Small intestine (tissue), 7 donors: ENCODE measurements around the gene ASMTL. TPM values are rescaled to one million over a fixed set of nuclear protein-coding genes. Genes with fewer than 3 reads are reported as not detected.

Experiments used
- DNase-seq, 2 donors: peaks; one replicate each; pipeline versions ENCODE4 v3.0.0 to v3.0.0-alpha.2; 2013
- FAIRE-seq: peaks from 2 replicates; lab custom pipeline; 2012; peaks lifted over from hg19 to GRCh38; lab: Jason Lieb, UNC
- H3K27ac ChIP-seq, 3 donors: one replicate each; pipeline ENCODE4 v1.5.1; 2013; ENCODE audit warnings: low read length in 2 of 3, mild to moderate bottlenecking in 2 of 3, control low read depth in 1 of 3, inconsistent platforms in 1 of 3, low read depth in 1 of 3, moderate library complexity in 1 of 3
- H3K27me3 ChIP-seq, 3 donors: one replicate each; pipeline ENCODE4 v1.6.1; 2013; ENCODE audit warnings: low read length in 3 of 3, inconsistent platforms in 1 of 3; ENCODE audit not compliant: control insufficient read depth in 3 of 3, insufficient read depth in 3 of 3
- H3K36me3 ChIP-seq, 3 donors: one replicate each; pipeline ENCODE4 v1.6.1; 2013; ENCODE audit warnings: low read length in 3 of 3, inconsistent platforms in 1 of 3, low read depth in 1 of 3, mild to moderate bottlenecking in 1 of 3, moderate library complexity in 1 of 3; ENCODE audit not compliant: control insufficient read depth in 3 of 3, insufficient read depth in 2 of 3
- H3K4me1 ChIP-seq, 3 donors: one replicate each; pipeline ENCODE4 v1.6.1; 2013; ENCODE audit warnings: low read length in 2 of 3, inconsistent platforms in 1 of 3, low read depth in 1 of 3, mild to moderate bottlenecking in 1 of 3, moderate library complexity in 1 of 3; ENCODE audit not compliant: control insufficient read depth in 3 of 3, insufficient read depth in 2 of 3
- H3K4me3 ChIP-seq, 3 donors: one replicate each; pipeline ENCODE4 v1.5.1; 2013; ENCODE audit warnings: low read length in 3 of 3, control low read depth in 1 of 3, inconsistent platforms in 1 of 3, low read depth in 1 of 3, mild to moderate bottlenecking in 1 of 3, moderate library complexity in 1 of 3
- H3K9me3 ChIP-seq, 2 donors: one replicate each; pipeline ENCODE4 v1.6.1; 2013; ENCODE audit warnings: low read depth in 1 of 2, low read length in 1 of 2; ENCODE audit not compliant: control insufficient read depth in 2 of 2, insufficient read depth in 1 of 2
- WGBS, 3 donors: extraction: QIAGEN DNeasy Blood & Tissue Kit; methylation state at CpG; one replicate each; pipeline ENCODE4 v1.1.7; 2013; 5-methylcytosine and 5-hydroxymethylcytosine counted together
- polyA plus RNA-seq, 4 donors: library from polyadenylated mRNA; stranded (reverse) in 3 of 4; unstranded in 1 of 4; fragments of 200-250 nt in 3 of 4; fragments of 120-200 nt in 1 of 4; gene quantifications; one replicate each; pipeline versions ENCODE4 v1.2.1 to v1.2.3, GENCODE V29; 2013
- donor health status: healthy with polysubstance abuse.
- donor health status: control.
- donor health status: control.
- donor health status: Bipolar disorder and iron deficiency.
- donor health status: healthy.

ASMTL gene
- polyA plus RNA-seq, 4 donors, result 10.1 to 24.8 (median 17.3) TPM

- Histone ChIP-seq H3K4me1 (no peaks in the 10 kb centered on the region), H3K4me3 (no peak overlapping the region), H3K27me3 (no peaks in the 10 kb centered on the region), H3K27ac (no peak overlapping the region), H3K36me3 (peaks cover 0 to 31% (median 2%) of the 10 kb centered on the region in 3 donors), H3K9me3 (peaks cover 0 to 35% of the 10 kb centered on the region in 2 donors)
- DNase-seq (no peak), FAIRE-seq (no peak)
- WGBS, 3 donors, result 73 to 86% (median 86%) methylated on average over 9 of the region's 9 CpGs
Observed at GRCh38 chrX:1424147-1424851, 28.4 kb downstream of the ASMTL start.

- Histone ChIP-seq H3K36me3 (peaks cover 0 to 42% (median 2%) of the 10 kb centered on the region in 3 donors), H3K4me3 (no peak overlapping the region), H3K9me3 (peaks cover 0 to 46% of the 10 kb centered on the region in 2 donors), H3K27me3 (no peaks in the 10 kb centered on the region), H3K4me1 (no peaks in the 10 kb centered on the region), H3K27ac (no peak overlapping the region)
- no peak for DNase-seq
- WGBS, 3 donors, result 58 to 78% (median 75%) methylated on average over 2 of the region's 2 CpGs
- FAIRE-seq, result no peak
Observed at GRCh38 chrX:1423215-1423614, 29.5 kb downstream of the ASMTL start.

- no peak for FAIRE-seq
- WGBS, 3 donors, result 93 to 98% (median 96%) methylated on average over 4 of the region's 4 CpGs
- Histone ChIP-seq H3K36me3 (peaks cover 0 to 44% (median 2%) of the 10 kb centered on the region in 3 donors), H3K4me1 (no peaks in the 10 kb centered on the region), H3K4me3 (no peak overlapping the region), H3K9me3 (peaks cover 0 to 42% of the 10 kb centered on the region in 2 donors), H3K27me3 (no peaks in the 10 kb centered on the region), H3K27ac (no peak overlapping the region)
- no peak for DNase-seq
Observed at GRCh38 chrX:1422135-1422465, 30.6 kb downstream of the ASMTL start.

- Histone ChIP-seq H3K27ac (no peak overlapping the region), H3K27me3 (no peaks in the 10 kb centered on the region), H3K36me3 (peaks cover 0 to 47% (median 2%) of the 10 kb centered on the region in 3 donors), H3K9me3 (peaks cover 0 to 42% of the 10 kb centered on the region in 2 donors), H3K4me3 (no peak overlapping the region), H3K4me1 (no peaks in the 10 kb centered on the region)
- WGBS, 3 donors, result 97 to 98% (median 97%) methylated on average over 19 of the region's 19 CpGs
- DNase-seq (no peak), FAIRE-seq (no peak)
Observed at GRCh38 chrX:1421433-1422134, 31.1 kb downstream of the ASMTL start.

GRCh38 chrX:1420371-1420770 lies 32.3 kb downstream of the ASMTL start:
- FAIRE-seq (no peak), DNase-seq (no peak)
- WGBS, 3 donors, result 65 to 77% (median 74%) methylated on average over 14 of the region's 14 CpGs
- Histone ChIP-seq H3K27me3 (no peaks in the 10 kb centered on the region), H3K9me3 (peaks cover 0 to 42% of the 10 kb centered on the region in 2 donors), H3K4me1 (no peaks in the 10 kb centered on the region), H3K36me3 (peaks cover 0 to 46% (median 2%) of the 10 kb centered on the region in 3 donors), H3K4me3 (no peak overlapping the region), H3K27ac (no peak overlapping the region)

- no peaks in the 10 kb centered on the region for H3K4me1 ChIP-seq
- 91 to 93% (median 92%) methylated on average over 18 to 19 of the region's 19 CpGs for WGBS, 3 donors
- no peak overlapping the region for H3K4me3 ChIP-seq
- no peak for DNase-seq
- FAIRE-seq, result no peak
- no peak overlapping the region for H3K27ac ChIP-seq
- peaks cover 0 to 43% (median 2%) of the 10 kb centered on the region in 3 donors for H3K36me3 ChIP-seq
- peaks cover 0 to 42% of the 10 kb centered on the region in 2 donors for H3K9me3 ChIP-seq
- H3K27me3 ChIP-seq, result no peaks in the 10 kb centered on the region
Observed at GRCh38 chrX:1419545-1420355, 33.0 kb downstream of the ASMTL start.

GRCh38 chrX:1418901-1419544 lies 33.7 kb downstream of the ASMTL start:
- Histone ChIP-seq H3K9me3 (peaks cover 0 to 40% of the 10 kb centered on the region in 2 donors), H3K4me3 (no peak overlapping the region), H3K4me1 (no peaks in the 10 kb centered on the region), H3K27ac (no peak overlapping the region), H3K27me3 (no peaks in the 10 kb centered on the region), H3K36me3 (peaks cover 0 to 46% (median 2%) of the 10 kb centered on the region in 3 donors)
- FAIRE-seq, result no peak
- WGBS, 3 donors, result 93 to 94% (median 93%) methylated on average over 29 of the region's 29 CpGs
- DNase-seq, result no peak
